SKM-1 treated with dmso at 0.1 percent for 144 hours (cell line): ENCODE measurements around the gene TSC22D4.
"Not testable (repeated sequence)": the region's sequence is repeated elsewhere in the genome, so short reads cannot be mapped to it uniquely, and the experiment has no call there.

ENCODE experiments used
- DNase-seq: peaks from one replicate; lab custom pipeline; 2025; ENCODE audit not compliant: unreplicated experiment; lab: John Stamatoyannopoulos, UW

Gene TSC22D4

DNA sequence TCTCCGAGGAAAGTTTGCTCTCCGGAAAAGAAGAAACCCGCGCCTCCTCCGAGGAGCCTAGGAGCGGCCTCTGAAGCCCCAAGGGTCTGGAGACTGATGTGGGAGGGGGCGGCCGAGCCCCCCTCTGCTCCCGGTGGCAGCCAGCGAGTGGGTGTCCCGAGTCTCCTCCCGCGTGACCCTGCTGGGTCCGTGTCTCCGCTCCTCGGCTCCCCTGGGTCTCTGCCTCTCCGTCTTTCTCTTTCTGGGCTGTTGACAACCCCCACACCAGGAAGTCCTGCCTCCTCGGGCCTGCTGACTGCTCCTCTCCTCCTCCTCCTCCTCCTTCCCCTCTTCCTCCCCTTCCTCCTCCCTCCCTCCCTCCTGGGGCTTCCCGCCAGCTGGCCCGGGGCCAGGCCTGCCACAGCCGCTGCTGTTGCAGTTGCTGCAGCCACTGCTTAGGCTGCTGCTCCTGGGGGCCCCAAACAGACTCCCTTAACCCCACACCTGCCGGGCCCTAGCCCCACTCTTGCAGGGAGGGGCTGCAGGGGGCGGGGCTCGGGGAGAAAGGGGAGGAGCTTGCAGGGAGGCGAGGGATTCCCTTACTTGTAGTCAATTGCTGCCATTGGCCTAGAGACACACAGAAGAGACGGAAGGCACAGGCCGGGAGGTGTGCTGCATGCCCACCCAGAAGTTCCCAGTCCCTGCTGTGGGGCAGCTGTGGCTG lies at the start of gene TSC22D4:
Gene TSC22D4 (minus strand): TSS at position 257 of the 703 bp plus-strand sequence. CDS start 1,176 bp downstream, outside the sequence.
- peak; percentile 98 for DNase-seq

DNA sequence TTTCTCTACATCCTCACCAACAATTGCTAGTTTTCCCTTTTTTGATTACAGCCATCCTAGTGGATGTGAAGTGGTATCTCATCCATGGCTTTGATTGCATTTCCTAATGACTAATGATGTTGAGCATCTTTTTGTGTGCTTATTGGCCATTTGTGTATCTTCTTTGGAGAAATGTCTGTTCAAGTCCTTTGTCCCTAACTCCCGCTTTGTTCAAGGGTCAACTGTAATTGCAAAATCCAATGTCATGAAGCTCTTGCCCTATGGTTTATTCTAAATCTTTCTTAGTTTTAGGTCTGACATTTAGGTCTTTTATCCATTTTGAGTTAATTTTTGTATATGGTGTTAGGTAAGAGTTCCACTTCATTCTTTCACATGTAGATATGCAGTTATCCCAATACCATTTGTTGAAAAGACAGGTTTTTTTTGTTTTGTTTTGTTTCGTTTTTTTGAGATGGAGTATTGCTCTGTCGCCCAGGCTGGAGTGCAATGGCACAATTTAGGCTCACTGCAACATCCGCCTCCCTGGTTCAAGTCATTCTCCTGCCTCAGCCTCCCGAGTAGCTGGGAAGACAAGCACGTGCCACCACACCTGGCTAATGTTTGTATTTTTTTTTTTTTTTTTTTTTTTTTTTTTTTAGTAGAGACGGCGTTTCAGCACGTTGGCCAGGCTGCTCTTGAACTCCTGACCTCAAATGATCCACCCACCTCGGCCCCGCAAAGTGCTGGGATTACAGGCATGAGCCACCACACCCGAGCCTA lies 49.3 kb upstream of the TSC22D4 start:
- DNase-seq: not testable (repeated sequence)

DNA sequence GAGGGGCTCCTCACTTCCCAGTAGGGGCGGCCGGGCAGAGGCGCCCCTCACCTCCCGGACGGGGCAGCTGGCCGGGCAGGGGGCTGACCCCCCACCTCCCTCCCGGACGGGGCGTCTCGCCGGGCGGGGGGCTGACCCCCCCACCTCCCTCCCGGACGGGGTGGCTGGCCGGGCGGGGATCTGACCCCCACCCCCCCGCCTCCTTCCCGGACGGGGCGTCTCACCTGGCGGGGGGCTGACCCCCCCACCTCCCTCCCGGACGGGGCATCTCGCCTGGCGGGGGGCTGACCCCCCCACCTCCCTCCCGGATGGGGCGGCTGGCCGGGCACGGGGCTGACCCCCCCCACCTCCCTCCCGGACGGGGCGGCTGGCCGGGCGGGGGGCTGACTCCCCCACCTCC lies 44.2 kb upstream of the TSC22D4 start:
- not testable (repeated sequence) for DNase-seq

DNA sequence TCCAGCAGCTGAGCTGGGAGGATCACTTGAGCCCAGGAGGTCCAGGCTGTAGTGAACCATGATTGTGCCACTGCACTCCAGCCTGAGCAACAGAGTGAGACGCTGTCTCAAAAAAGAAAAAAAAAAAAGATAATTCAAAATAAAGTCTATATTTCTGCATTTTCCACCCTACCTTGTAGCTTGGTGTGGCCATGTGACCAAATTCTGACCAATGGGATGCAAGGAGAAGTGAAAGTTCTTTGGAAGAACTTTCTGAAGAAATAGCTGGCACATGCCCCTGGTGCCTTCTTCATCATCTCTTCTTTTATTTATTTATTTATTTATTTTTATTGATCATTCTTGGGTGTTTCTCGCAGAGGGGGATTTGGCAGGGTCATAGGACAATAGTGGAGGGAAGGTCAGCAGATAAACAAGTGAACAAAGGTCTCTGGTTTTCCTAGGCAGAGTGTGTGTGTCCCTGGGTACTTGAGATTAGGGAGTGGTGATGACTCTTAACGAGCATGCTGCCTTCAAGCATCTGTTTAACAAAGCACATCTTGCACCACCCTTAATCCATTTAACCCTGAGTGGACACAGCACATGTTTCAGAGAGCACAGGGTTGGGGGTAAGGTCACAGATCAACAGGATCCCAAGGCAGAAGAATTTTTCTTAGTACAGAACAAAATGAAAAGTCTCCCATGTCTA lies 43.0 kb upstream of the TSC22D4 start:
- not testable (repeated sequence) for DNase-seq

DNA sequence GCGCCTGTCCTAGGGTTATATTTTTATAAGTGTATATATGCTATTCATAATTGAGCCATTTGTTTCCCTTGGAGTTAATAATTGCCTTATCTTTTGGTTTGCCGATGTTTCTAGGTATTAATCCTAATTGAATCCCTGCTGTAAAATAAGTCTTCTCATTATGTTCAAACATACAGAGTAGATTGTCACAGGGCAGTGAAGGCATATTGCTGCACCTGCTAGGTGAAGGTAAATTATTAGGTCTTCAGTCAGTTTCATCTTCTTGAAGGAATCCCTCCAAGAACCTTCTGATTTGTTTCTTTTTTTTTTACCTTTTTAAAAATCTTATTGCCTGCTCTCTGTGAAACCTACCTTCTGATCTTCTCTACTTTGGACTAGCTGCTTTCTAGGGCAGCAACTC lies 42.1 kb upstream of the TSC22D4 start:
- no peak for DNase-seq

DNA sequence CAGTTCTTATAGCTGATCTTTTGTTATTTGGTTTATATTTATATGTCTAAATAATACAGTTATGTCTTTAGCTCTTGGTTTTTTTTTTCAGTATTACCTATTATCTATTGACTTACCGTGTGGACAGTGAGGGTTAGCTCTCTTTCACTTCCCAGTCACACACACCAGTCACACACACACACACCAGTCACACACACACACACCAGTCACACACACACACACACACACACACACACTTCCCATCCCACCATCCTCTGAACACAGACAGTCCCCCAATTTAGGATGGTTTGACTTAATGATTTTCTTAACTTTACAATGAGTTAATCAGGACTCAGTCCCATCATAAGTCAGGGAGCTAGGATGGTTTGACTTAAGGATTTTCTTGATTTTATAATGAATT lies 41.1 kb upstream of the TSC22D4 start:
- no peak for DNase-seq

DNA sequence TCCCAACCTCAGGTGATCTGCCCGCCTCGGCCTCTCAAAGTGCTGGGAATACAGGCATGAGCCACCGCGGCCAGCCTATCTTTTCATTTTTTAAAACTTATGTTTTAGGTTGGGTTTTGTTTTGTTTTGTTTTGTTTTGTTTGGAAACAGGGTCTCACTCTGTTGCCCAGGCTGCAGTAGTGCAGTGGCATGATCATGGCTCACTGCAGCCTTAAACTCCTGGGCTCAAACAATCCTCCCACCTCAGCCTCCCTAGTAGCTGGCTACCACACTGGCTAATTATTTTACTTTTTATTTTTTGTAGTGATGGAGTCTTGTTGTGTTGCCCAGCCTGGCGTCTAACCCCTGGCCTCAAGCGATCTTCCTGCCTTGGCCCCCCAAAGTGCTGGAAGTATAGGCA lies 40.6 kb upstream of the TSC22D4 start:
- DNase-seq: no peak

DNA sequence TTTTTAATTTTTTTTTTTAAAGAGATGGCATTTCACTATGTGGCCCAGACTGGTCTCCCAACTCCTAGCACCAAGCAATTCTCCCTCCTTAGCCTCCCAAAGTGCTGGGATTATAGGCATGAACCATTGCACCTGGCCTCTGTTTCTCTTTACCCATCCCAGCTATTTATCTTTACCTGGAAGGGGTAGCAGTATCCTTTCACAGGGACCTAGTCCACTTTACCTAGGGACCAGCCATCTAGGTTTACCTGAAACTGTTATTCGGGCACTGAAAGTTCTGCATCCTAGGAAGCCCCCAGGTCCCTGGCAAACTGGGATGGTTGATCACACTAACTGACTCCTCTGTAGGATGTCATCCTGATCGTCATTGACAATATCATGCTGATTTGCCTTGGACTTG lies 38.3 kb upstream of the TSC22D4 start:
- no peak for DNase-seq

DNA sequence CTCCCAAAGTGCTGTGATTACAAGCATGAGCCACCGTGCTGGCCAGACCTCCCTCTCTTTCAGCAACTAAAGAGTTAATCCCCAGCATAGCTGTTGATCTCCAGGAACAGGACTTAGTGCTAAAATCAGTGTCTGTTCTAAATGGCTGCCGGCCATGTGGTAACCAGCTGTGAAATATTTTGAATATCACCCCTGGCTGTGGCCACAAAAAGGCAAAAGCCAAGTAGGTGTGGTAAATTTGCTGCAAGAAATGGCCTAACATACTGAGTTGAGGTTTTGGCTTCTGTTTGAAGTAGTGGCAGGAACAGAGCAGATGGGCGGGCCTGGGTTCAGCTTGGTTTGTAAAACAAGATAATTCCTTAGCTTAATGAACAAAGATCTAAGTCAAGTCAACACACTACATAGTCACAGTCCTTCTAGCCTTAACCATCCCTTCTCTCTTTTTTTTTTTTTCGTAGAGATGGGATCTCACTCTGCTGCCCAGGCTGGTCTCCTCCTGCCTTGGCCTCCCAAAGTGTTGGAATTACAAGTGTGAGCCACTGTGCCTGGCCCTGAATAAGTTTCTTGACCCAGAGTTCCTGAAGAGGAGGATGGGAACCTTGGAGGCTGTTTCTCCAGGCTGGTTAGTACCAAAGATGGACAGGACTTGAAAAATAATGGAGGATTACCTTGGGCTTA lies 37.3 kb upstream of the TSC22D4 start:
- no peak for DNase-seq

DNA sequence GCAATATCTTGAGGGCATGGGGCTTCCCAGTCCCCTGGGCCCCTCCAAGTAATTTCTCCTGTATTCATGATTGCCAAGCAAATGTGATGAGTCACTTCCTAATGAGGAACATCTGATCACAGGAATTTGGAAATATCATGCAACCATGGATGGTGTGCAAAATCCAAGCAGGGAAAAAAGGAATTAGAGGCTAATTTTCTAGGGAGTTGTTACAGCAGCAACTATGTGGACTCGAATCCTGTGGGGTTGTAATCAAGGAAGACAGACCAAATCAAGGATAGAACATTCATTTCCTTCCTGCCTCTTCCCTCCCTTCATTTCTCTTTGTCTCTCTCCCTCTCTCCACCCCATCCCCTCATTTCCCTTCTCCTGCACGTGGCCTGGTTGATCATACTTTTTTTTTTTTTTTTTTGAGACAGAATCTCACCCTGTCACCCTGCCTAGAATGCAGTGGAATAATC lies 36.1 kb upstream of the TSC22D4 start:
- no peak for DNase-seq

DNA sequence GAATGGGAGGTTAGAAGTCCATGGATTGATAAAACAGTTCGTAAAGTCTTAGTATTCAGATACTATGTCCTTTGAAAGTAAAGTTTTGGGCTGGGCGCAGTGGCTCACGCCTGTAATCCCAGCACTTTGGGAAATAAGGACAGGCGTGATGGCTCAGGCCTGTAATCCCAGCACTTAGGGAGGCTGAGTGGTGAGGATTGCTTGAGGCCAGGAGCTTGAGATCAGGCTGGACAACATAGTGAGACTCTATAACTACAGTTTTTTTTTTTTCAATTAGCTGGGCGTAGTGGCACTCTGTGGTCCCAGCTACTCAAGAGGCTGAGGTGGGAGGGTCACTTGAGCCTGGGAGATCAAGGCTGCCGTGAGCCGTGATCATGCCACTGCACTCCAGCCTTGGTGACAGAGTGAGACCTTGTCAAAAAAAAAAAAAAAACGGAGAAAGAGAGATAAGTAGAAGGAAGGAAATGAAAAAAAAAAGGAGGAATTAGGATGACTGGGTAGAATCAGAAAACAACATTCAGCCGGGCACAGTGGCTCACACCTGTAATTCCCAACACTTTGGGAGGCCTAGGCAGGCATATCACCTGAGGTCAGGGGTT lies 34.3 kb upstream of the TSC22D4 start:
- DNase-seq: no peak

DNA sequence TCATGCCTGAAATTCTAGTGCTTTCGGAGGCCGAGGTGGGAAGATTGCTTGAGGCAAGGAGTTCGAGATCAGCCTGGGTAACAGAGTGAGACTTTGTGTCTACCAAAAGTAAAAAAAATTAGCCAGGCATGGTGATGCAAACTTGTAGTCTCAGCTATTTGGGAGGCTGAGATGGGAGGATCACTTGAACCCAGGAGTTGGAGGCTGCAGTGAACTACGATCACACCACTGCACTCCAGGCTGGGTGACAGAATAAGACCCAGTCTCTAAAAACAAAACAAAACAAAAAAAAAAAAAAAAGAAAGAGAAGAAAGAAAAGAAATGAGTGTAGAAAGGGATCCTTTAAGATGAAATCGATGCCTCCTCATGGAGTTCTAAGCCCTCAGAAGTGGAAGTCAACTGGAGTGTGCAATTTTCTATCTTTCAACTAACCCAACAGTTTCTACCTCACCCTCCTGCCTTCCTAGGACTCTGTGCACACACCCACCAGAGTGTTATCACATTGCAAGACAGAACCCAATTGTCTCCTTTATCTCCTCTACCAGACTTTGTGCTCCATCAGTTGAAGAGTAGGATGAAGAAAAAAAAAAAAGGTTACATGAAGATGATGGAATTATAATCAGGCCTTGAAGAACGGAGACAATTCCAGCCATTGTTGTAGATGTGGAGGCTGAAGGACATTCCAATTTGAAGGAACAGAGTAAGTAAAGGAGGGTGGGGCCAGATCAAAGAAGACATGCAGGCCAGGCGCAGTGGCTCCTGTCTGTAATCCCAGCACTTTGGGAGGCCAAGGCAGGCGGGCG lies 31.6 kb upstream of the TSC22D4 start:
- DNase-seq: no peak

DNA sequence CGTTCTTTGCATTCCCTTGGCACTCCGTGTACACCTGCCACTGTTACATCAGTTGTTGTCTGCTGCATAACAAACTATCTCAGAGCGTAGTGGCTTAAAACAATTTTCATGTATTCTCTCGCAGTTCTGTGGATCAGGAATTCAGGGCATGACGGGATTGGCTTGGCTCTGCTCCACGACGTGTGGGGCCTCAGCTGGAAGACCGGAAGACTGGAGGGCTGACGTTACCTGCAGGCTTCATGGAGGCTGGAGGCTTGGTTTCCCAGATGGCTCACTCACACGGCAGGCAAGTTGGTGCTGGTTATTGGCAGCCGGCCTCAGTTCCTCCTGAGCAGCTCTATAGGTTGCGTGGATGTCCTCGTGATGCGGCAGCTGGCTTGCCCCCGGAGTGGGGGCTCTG lies 30.2 kb upstream of the TSC22D4 start:
- no peak for DNase-seq

DNA sequence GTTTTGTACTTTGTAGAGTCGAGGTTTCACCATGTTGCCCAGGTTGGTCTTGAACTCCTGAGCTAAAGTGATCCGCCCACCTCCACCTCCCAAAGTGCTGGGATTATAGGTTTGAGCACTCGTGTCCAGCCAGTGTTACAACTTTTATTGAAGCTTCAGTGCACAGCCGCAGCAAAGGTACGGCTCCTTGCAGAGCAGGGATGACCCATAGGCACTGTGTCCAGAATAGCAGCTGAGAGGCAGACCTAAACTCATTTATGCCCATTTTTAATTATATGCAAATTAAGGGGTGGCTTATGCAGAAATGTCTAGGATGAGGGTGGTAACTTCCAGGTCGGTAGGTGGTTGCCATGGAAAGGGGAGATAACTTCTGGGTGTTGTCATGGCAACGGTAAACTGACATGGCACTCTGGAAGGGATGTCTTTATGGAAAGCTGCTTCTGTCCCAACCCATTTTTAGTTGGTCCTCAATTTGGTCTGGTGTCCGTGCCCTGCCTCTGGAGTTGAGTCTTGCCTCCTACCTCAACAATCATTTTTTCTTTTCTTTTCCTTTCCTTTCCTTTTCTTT lies 27.4 kb upstream of the TSC22D4 start:
- DNase-seq: no peak

DNA sequence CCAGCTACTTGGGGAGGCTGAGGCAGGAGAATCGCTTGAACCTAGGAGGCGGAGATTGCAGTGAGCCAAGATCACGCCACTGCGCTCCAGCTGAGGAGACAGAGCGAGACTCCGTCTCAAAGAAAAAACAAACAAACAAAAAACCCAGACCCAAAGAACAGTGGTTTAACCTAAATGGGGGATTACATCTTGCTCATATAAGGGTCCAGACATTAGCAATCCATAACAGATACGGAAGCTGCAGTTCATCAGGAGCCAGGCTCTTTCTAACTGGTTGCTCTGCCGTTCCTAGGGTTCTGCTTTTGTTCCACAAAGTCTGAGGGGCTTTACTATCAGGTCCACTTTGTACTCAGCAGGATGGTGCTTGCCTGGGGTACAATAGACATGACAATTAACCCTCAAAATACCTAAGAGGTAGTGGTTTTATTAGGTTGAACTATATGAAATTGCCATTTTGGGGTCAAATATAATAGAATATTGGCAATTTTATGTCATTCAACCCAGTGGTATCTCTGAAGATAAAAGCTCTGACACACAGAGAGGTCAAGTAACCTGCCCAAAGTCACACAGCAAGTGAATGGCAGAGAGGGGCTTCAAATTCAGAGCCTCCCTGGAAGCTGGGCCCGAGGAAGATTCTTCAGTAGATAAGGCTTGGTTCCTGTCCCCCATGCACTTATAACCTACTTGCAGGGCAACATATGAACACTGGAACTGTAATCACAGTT lies 26.0 kb upstream of the TSC22D4 start:
- DNase-seq: no peak

DNA sequence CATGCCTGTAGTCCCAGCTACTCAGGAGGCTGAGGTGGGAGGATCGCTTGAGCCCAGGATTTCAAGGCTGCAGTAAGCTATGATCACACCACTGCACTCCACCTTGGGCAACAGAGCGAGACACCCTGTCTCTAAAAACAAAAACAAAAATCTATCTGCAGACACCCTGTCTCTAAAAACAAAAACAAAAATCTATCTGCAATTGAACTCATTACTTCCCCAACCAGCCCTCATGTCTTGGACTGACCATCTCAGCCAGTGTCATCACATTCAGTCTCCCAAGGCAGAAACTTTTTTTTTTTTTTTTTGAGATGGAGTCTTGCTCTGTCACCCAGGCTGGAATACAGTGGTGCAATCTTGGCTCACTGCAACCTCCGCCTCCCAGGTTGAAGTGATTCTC lies 25.0 kb upstream of the TSC22D4 start:
- not testable (repeated sequence) for DNase-seq

DNA sequence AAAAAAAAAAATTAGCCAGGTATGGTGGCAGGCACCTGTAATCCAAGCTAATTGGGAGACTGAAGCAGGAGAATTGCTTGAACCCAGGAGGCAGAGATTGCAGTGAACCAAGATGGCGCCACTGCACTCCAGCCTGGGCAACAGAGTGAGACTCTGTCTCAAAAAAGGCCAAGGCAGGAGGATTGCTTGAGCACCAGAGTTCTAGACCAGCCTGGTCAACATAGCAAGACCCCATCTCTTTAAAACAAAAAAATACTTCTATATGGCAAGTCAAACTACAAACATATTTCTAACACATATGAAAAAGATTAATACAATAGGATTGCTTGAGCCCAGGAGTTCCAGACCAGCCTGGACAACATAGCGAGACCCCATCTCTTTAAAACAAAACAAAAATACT lies 21.7 kb upstream of the TSC22D4 start:
- DNase-seq: not testable (repeated sequence)

DNA sequence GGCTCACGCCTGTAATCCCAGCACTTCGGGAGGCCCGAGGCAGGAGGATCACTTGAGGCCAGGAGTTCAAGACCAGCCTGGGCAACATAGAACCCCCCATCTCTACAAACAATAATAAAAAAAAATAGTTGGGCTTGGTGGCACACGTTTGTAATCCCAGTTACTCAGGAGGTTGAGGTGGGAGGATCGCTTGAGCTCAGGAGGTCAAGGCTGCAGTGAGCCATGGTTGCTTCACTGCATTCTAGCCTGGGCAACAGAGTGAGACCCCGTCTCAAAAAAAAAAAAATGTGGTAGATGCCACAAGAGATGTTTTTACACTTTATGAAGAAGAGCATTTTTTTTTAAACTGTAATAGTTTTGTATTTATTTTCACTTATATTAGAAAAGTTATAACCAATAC lies 17.5 kb upstream of the TSC22D4 start:
- no peak for DNase-seq
